NCI-H2029 (cell line): ENCODE data around the gene TPD52L1.

Experiments
- DNase-seq: peaks from one replicate; lab custom pipeline; 2025; lab: John Stamatoyannopoulos, UW

Gene TPD52L1

DNA sequence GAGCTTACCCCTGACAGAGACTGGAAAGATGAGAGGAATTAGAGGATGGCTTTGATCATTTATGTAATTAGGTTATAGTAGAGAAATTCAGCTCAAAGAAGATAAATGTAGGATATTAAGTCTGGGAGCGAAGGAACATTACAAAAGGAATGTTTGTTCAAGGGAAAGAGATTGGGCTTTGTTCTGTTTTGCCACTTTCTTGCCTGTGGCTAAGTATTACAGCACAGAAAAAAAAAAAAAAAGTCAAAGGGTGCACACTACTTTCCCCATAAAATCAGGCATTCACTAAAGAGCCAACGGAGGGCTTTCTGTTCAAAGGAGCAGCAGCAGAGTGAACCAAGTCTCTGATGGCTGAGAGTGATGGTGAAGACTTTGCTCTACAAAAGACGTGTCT is 153.2 kb downstream of the TPD52L1 start:
- no peak for DNase-seq

DNA sequence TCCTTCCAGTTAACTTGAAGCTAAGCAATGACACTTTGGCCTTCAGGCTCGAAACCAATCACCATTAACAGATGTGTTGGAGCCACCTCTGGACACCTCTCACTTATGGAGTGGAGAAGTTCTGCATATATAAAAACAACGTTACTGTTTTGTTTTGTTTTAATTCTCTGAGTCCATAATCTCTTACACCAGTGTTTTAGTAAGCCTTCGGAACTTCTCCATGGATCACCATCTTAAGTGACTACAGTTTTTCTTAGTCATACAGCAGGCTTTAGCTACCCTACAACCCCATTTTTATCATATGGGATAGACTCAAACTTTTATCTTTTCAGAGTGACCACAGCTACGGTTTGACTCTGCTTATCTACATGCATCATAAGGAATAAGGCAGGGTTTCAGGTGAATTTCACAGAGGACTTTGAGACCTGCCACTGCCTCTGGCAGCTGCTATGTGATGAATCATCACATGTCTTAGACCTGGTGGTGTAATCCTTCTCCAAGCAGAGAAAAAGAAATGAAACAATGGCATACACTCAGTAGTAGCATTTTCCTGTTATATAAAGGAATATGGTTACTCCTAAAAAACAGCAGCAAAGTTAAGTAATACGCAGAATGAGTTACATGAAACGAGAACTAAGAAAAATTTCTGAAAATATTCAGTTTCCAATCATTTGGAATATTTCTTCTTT is 153.7 kb downstream of the TPD52L1 start:
- DNase-seq, result no peak

DNA sequence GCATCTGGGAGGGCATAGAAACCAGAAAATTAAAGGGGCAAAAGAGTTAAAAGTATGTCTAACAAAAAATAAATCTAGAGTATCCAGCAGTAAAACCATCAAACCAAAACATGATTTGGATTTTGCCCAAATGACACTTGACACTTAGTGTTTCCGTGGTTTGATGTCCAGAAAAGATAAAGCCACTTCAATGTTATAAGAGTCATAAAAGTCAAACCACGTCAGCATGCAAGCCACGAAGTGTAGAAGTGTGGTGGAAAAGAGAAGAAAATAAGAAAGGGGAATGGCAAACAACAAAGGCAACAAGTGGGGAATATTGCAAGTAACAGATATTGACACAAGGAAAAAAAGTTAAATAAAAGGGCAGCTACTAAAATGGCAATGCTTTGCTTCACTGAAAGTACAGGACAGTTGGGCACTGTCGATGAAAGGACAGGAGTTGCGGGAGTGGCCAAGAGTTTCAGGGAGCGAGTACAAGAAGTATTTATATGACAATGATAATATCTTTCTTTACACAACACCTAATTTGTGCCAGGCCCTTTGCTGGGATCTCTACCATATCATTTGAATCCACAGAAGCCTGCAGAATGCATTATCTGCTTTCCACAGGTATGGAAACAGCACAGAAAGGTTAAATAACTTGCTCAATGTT is 154.5 kb downstream of the TPD52L1 start:
- DNase-seq, result peak; percentile 53

DNA sequence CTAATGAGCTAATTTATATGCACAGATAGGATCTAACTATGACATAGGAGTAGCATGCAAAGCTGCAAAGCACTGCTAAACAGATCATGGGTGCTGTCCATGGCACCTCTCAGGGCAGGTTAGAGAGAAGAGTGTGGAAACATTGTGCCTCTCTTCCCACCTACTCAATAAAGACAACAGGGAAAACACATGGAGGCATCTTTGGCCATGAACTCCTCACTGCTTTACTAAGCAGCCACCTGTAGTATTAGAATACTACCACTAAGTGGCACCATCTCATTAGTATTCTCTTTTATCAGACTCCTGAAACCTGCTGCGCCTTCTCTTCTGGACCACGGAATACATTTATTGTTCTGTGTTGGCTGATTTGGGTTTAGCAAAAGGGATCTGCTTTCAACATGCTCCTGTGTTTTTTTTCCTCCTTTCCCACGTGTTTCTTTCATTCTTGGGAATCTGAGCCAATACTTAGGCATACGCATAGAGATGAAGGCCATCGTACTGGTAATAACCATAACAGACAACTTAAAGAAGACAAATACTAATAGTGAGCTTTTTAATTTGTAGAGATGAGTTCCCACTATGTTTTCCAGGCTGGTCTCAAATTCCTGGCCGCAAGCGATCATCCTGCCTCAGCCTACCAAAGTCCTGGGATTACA is 157.5 kb downstream of the TPD52L1 start:
- peak; percentile 91 for DNase-seq

DNA sequence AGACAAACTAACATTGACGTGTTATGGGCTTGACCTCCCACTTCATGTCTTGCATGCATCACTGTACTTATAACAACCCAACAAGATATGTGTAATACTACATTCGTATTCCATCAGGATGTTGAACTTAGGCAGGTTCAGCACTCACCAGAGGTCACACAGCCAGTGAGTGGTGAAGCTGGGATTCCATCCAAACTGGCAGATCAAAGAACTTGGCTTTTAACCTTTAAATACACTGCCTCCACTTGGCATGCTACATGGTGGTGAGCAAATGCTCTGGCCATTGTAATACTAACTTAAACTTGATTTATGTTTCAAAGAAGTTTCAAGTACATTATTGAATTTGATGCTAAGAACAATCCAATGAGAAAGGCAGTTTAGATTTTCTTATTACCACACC is 158.9 kb downstream of the TPD52L1 start:
- no peak for DNase-seq

DNA sequence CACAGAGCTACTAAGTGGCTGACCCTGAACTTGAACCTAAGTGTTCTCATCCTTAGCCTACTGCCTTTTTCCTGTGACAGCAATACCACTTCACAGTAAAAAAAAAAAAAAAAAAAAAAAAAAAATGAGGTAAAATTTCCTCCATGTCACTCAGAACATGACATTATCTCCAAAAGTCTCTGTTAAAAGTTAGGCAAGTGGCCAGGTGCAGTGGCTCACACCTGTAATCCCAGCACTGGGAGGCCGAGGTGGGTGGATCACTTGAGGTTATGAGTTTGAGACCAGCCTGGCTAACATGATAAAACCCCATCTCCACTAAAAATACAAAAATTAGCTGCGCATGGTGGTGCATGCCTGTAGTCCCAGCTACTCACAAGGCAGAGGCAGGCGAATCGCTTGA is 159.4 kb downstream of the TPD52L1 start:
- no peak for DNase-seq
